HEK293 (cell line): ENCODE results near the gene SVIL.

Experiments used
- CTCF ChIP-seq: fragments of 450-650 bp; formaldehyde crosslinking; IDR thresholded peaks from 2 replicates; pipeline ENCODE4 v1.5.1; 2016; ENCODE audit warnings: missing biosample characterization, missing genetic modification characterization
- PRDM6 ChIP-seq: fragments of 450-650 bp; formaldehyde crosslinking; IDR thresholded peaks from 2 replicates; pipeline ENCODE4 v1.5.1; 2017; ENCODE audit warnings: missing biosample characterization, missing genetic modification characterization
- YY1 ChIP-seq: fragments of 450-650 bp; formaldehyde crosslinking; IDR thresholded peaks from 2 replicates; pipeline ENCODE4 v1.5.1; 2018; ENCODE audit warnings: missing biosample characterization, missing genetic modification characterization
- ZBTB20 ChIP-seq: fragments of 450-650 bp; formaldehyde crosslinking; IDR thresholded peaks from 2 replicates; pipeline ENCODE4 v1.5.1; 2016; ENCODE audit warnings: missing biosample characterization, missing genetic modification characterization
- ZNF121 ChIP-seq: fragments of 450-650 bp; formaldehyde crosslinking; IDR thresholded peaks from 2 replicates; pipeline ENCODE4 v1.5.1; 2016; ENCODE audit warnings: missing biosample characterization, missing genetic modification characterization
- ZNF362 ChIP-seq: fragments of 450-650 bp; formaldehyde crosslinking; IDR thresholded peaks from 2 replicates; pipeline ENCODE4 v1.5.1; 2016; ENCODE audit warnings: missing biosample characterization, missing genetic modification characterization
- ZNF639 ChIP-seq: fragments of 450-650 bp; formaldehyde crosslinking; IDR thresholded peaks from 2 replicates; pipeline ENCODE4 v1.5.1; 2016; ENCODE audit warnings: missing biosample characterization, missing genetic modification characterization
- ZNF792 ChIP-seq: fragments of 450-650 bp; formaldehyde crosslinking; IDR thresholded peaks from 2 replicates; pipeline ENCODE4 v1.5.1; 2016; ENCODE audit warnings: missing biosample characterization, missing genetic modification characterization

GRCh38 chr10:29658984-29659965 lies 24.5 kb upstream of the SVIL start:
- no peak for TF ChIP-seq CTCF (tag by site-specific recombination)
- no peak for TF ChIP-seq ZNF792 (tag by site-specific recombination)
- peak; percentile 78; the same call in 1 of the 2 replicates for TF ChIP-seq ZNF639 (tag by site-specific recombination)
- no peak; the same call in 1 of the 2 replicates for TF ChIP-seq ZNF362 (tag by site-specific recombination)
- no peak for TF ChIP-seq YY1 (tag by site-specific recombination)
- peak; percentile 44 for TF ChIP-seq PRDM6 (tag by site-specific recombination)
- no peak for TF ChIP-seq ZNF121
- peak; percentile 26; the same call in 1 of the 2 replicates for TF ChIP-seq ZBTB20
